GM19193 (cell line): ENCODE measurements around the gene BCORL1.

Experiments
- POLR2A ChIP-seq: IDR thresholded peaks from 4 replicates; pipeline ENCODE4 v1.6.1; 2011; ENCODE audit not compliant: insufficient read depth, insufficient read length; ENCODE audit errors: extremely low read depth

The BCORL1 gene

GRCh38 chrX:129956765-129957164 is 25.7 kb upstream of the BCORL1 start:
- no peak for TF ChIP-seq POLR2A

DNA sequence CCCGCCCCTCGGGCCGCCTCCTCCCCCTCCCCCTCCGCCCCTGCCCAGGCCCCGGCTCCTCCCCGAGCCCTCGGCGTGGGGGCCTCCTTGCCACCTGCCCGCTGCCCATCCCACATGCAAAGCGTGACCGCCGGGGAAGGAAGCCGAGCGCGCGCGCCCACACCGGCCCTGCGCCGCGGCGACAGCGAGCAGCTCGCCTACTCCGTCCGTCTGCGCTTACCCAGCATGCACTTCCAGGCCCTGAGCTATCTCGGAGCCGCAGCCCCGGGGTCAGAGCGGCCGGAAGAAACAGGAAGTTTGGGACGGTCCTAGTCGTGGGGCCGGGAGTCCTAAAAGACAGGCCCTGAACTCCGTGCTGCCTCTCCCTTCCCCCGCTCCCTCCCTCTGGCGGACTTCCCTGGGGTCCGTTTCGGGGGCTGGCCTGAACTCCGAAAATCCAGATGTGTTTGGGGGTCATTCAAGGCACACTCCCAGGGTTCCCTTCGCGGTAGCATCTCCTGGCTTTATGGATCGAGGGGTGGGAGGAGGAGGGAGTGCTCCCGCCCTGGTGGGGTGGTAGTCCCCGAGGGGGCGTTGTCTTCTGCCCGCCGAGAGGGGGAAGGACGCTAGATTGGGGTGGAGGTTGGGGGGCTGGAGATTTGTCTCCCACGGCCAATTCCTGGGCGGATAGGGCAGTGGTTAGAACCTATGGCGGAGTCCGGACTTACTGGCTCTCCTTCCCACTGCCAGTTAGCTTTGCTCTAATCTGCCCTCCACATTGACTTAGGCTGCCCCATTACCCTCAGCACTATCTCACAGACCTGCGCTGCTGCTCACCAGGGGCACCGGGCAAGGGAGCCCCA is 25.0 kb upstream of the BCORL1 start:
- TF ChIP-seq POLR2A: peak; percentile 72

GRCh38 chrX:129958083-129958465 is 24.4 kb upstream of the BCORL1 start:
- no peak for TF ChIP-seq POLR2A

DNA sequence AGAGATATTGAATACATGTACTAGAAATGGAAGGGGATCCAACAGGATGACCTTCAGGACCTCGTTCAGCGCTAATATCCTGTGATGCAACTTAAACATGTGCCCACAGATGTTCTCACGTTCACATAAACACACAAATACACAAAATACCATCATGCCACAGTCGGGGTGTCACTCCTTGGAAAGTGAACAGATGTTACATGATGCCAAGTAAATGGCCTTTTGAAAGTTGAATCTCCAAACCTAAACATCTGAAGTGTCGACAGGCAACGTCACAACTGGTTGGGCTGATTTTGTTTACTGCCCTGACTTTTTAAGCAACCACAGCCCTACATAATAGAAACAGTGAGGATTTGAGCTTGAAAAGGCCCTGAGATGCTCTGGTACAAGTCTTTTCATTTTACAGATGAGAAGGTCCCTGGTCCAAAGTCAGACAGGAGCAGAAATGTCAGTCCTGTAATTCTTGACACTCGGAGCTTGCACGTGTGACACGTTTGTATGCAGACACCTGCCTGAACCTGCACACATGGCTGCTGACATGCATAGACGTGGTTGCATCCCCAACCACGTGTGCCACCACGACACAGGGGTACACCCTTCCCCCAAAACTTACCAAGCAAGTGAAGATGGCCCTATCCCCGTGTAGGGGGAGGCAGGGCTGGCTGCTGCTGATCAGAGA is 23.5 kb upstream of the BCORL1 start:
- TF ChIP-seq POLR2A: no peak

- TF ChIP-seq POLR2A: no peak
Observed at GRCh38 chrX:129959493-129959832, 23.0 kb upstream of the BCORL1 start.

GRCh38 chrX:129961180-129962083 is 21.0 kb upstream of the BCORL1 start:
- peak; percentile 64 for TF ChIP-seq POLR2A

- TF ChIP-seq POLR2A: no peak
Observed at GRCh38 chrX:129963729-129964128, 18.7 kb upstream of the BCORL1 start.

GRCh38 chrX:129965166-129965565 is 17.3 kb upstream of the BCORL1 start:
- no peak for TF ChIP-seq POLR2A

DNA sequence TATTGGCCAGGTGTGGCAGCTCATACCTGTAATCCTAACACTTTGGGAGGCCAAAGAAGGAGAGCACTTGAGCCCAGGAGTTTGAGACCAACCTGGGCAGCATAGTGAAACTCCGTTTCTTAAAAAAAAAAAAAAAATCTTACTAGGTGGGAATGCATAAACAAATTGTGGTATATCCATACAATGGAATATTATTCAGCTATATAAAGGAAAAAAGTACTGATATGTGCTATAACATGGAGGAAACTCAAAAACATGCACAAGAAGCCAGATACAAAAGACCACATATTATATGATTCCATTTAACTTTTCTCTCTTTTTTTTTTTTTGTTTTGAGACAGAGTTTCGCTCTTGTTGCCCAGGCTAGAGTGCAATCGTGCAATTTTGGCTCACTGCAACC is 13.5 kb upstream of the BCORL1 start:
- no peak for TF ChIP-seq POLR2A

DNA sequence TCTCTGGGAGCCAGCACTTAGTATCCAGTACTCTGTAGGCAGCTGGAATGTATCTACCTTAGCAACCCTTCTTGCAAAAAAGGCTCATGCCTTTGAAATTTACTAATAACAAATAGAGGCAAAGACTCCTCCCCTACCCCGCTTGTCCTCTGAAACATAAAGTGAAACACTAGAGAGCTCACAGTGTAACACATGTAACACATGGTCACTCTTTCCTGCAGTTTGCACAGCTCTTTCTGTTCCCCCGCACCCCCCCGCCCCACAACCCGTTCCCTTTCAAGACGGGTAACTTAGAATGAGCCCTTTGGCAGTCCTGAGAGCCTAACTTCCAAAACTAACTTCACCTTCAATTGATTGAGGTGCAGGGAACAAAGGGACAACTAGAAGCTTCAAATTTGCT is 6.0 kb upstream of the BCORL1 start:
- TF ChIP-seq POLR2A: no peak

- TF ChIP-seq POLR2A: no peak
Observed at GRCh38 chrX:129979207-129979920, 3.1 kb upstream of the BCORL1 start.

DNA sequence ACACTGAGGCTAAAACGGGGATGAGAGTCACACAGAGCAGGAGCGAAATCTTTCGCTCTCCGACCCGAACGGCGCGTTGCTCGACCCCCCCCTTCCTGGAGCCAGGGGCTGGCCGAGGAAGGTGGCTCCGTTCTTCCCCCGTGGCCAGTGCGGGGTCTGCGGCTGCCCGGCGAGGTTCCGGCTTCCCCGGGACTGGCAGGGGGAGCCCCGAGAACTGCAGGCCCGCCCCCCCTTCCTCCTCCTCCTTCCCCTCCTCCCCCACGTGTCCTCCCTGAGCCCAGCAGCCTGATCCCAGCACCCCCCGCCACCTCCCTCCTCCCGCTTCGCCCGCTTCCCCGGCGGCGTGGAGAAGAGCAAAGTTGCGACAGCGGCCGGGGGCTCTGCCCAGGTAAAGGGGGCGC is 2.4 kb upstream of the BCORL1 start:
- no peak for TF ChIP-seq POLR2A

GRCh38 chrX:129980540-129981199 is 1.8 kb upstream of the BCORL1 start:
- TF ChIP-seq POLR2A: no peak

- no peak for TF ChIP-seq POLR2A
Observed at GRCh38 chrX:129981200-129981553, 1.3 kb upstream of the BCORL1 start.
